GM19452 (cell line): Measurements from ENCODE around the gene CARMIL1.
"Not testable (repeated sequence)": the region's sequence is repeated elsewhere in the genome, so short reads cannot be mapped to it uniquely, and the experiment has no call there.

ENCODE experiments used
- ATAC-seq: cut with Tn5 transposase; IDR thresholded peaks from one replicate; pipeline ENCODE4 v1.9.1; 2021; ENCODE audit not compliant: unreplicated experiment

CARMIL1 gene

DNA sequence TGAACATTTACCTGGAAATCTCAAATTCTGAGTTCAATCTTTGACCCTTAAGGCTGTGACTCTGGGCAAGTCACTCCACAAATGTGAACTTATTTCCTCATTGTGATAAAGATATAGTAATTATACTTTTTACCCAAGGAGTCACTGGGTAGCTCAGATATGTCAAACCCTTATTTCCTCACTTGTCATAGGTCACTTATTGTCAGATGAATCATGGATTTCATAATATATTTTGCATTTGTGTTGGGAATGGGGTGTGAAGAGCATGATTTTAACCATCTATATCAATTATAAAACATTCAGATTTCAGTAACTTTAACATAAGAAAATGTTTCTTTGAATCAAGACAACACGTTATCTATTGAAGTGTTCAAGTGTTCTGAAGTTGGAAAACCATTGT, 3.7 kb upstream of the CARMIL1 start:
- ATAC-seq = no peak

DNA sequence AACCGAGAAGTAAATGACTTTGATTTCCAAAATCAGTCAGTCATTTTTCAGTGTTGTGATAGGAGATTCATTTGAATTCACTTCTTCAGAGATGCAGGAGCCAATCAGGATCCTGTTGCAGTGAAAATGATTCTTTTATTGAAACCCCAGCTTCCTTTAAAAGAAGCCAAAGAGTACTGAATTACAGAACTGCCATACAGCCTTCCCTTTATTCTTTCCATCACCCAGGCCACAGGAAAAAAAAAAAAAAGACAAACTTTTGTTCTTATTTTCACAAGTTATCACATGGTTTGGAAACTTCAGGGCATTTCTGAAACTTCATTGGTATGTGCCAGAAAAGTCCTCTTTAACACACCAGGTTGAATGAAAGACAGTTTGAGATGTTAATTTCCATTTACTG, 1.8 kb upstream of the CARMIL1 start:
- no peak for ATAC-seq

DNA sequence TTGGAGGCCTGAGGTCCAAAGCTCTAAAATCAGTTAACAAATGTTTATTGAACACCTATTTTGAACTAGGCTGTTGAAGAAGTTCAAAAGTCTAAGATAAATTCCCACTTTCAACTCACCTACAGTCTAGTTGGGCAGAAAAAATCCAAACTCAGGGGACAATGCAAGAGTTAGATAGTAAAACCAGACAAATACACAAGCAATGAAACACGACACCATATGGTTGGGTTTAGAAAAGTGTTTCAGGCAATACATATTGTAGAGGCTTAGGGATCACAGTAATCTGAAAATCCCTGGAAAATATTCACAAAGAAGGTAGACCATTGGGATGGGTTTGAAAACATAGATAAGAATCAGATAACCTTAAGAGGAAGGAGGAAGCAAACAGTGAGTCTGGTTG, 1.3 kb upstream of the CARMIL1 start:
- no peak for ATAC-seq

DNA sequence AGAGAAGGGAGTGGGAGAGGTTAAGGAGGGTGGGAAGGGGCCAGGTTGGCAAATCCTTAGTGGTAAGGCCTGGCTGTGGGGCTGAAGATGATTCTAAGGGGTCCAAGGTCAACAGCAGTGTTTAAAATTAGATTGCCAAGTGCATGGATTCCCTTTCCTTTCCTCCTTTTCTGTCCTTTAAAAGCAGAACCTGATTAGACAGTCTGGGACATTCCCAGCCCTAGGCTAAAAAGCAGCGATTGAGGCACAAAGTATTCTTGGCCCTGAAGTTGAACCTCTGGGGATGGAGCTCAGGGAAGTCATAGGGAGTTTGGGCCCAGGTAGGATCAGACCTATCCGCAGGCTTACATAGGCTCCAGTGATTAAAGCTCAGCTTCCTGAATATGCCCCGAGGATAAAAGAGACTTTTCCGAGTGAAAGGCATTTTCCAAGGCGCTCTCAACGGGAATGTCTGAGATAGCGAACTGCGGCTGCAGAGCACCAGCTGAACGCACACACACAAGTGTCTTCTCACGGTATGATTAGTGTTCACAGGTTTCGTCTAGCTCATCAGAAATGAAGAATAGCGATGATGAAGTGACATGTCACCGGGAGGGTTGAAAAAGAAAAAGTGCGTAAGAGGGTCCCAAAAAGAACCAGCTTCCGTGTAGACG, 787 bp upstream of the CARMIL1 start:
- ATAC-seq = peak; percentile 18

DNA sequence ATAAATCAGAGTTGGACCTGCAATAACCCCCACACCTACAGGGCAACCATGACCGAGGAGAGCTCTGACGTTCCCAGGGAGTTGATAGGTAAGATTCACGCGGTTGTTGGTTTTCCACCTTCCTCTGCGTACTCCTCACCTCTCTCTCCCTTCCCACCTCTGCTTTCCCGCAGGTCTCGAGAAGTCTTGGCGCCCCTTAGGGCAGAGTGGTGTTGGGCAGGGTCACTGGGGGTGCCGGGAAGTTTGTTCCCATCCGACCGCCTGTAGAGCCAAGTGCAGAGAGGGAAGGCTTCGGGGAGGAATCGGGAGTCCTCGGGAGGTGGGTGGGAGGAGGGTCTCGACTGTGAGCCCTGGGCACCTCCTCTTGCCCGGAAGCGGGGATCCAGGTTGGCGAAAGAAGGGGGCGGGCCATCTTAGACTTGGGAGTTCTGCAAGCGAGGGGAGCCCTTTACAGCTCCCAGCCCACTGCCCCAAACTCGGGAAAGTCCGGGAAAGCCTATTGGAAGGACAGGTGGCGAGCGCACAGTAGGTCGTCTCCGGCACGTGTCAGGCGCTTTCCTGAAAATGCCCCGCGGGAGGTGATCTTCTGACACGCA, 672 bp downstream of the CARMIL1 start:
- no peak for ATAC-seq

DNA sequence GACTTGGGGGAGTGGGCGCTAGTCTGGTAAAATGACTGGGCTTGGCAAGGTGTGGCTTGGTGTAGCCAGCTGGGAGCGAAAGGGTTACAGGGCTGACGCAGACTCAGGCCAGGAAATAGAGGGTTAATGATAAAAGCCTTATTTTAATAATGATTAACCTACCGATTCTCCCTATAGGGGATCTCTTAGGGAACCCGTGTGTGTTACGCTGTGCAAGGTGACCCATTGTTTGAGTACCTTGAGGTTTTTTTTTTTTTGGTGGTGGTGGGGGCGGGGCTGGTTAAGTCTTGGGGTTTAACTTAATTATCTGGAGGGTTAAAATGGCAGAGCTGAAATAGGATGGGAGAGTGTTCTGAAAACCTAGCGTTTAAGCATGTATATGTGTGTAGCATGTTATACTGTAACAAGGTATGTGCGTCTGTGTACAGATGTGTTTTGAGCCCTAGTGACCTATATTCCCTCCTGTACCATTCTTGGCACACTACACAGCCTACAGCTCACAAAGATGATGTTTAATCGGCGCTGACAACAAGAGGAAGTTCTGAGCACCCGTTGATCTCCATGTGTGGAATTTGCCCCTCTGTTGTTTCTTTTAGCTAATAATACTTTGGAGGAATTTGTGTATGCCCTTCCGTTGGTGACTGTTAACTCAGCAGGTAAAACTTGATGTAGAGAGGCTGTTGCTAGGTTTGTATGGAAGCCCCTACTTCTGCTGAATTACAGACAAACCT, 1.3 kb downstream of the CARMIL1 start:
- ATAC-seq = peak; percentile 29

DNA sequence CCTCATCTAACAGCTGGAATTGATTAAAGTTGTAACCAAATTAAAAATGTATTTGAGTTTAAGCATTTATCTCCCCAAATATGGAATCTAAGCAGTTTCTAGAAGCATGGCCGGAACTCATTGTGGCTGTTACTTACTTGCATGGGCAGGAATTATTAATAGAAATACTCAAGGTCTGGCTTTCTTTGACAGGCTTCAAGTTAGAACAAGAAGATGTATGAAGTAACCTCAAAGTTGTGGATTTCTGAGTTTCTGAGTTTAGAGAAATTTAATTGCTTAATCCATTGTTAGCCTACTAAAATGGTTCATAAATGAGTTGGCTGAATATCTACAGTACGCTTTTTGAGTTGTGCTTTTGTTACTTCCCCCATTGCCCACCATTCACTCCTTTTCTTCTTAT, 7.7 kb downstream of the CARMIL1 start:
- ATAC-seq = no peak

DNA sequence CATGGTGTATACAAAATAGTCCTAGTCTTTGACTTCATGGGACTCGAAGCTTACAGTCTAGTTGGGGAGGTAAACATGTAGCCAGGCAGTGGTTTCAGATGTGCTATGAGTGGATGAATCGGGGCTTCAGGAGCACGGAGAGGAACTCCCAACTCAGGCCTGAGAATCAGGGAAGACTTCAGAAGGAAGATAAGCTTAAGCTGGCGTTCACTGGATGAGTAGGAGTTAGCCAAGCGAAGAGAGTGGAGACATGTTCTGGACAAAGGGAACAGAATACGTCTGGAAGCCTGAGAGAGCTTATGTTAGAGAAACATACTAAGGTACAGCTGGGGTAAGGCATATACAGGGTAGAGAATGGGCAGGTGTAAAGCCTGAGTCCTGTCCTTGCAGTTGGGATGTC, 8.8 kb downstream of the CARMIL1 start:
- ATAC-seq = no peak

DNA sequence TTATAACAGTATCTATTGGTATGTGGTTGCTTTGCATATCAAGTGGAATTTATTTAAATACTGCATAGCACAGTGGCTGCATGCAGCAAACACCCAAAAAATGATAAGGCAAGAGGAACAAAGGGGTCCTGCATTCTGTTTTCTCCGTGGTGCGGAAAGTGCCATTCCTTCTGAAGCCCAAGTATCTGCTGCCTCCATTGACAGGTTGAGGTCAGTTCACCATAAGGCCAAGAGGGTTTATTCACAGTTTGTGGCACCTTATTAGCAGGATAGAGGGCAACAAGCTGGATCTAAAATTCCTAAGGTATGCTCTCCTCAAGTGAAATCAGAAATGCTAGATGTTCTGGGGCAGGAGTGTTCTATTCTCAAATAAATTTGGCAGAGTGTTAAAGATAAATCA, 9.3 kb downstream of the CARMIL1 start:
- no peak for ATAC-seq

DNA sequence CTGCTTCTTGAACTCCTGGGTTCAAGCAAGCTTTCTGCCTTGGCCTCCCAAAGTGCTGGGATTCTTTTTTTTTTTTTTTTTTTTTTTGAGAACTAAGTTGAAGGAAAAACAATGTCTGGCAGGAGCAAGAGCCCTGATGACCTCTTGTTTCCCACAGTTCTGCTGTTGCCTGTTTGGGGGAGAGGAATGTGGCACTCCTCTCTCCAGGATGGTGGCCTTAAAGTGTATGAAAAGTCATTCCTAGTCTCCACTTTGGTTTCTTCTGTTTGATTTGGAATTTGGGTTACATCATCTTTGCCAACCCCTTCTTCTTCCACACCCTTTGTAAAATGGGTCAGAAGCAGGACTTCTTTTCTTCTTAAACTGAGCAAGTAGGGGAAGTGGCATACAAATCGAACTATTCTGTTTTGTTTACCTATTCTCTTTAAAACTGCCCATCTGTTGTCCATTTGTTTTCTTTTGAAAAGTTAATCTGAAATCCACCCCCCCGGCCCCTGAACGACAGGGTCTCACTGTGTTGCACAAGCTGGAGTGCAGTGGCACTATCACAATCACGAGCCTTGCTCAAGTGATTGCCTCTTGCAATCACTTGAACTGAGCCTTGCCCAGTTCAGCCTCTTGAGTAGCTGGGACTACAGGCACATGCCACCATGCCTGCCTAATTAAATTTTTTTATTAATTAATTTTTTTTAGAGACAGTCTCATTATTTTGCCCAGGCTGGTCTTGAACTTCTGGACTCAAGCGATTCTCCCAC, 11.3 kb downstream of the CARMIL1 start:
- no peak for ATAC-seq

DNA sequence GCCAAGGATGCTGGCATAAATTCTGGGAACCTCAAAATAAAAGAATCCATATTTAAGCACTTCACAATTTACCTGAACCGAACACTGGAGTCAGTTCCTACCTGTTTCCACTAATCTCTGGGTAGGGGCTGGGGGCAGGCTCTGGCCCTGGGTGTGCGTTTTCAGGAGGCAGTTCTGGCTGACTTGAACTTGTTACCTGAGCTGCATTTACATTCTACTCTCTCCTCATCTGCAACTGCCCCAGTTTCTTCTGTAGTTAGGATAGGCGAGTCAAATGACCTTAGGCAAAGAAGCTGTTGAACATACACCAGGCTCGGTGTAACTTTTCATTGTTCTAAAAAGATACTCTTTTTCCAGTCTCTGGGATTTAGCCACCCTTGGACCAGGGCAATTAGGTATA, 13.2 kb downstream of the CARMIL1 start:
- no peak for ATAC-seq

DNA sequence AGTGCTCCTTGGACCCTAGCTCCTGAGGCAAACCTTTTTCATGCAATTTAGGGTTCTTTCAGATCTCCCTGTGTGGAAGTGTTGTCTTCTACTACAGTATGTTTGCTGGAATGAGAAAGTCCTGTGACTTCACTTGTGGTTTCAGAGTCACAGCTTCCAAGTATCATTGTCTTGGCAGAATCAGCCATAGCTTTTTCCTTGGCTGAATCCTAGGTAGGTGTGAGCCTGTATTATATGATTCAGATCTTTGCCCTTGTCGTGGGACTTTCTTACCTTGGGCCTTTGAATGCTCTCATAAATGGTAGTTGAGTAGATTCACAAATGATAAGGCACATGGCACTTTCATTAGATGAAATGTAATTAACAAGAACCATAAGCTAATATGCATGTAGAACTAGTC, 16.5 kb downstream of the CARMIL1 start:
- ATAC-seq = no peak

DNA sequence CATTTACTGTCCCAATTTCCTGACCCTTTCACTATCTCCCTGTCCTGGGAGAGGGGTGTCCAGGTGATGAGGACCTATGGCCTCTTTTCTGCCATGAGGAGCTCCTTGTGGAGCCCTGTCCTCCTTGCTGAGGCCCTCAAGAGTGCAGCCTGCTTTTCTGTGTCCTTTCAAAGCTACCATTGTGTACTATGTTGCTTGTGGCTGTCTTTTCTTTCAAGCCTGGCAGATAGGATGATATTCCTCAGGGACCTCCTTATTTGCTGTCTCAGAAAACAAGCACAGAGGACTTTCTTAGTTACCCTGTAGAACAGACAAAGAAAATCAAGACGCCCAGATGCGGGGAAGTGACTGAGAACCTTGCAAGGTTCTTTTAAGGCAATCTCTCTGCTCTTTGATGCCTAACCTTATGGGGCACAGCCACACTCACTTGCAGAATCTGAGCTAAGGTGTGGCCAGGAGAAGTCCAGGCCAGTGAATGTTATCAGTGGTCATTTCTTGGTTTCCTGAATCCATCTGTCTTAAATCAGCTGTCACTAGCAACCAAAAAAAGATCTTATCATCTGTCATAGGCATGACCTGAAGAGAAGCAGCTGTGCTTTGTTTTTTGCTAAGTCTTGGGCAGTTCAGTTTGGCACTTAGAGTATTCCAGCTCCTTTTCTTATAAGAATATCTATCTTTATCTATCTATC, 17.2 kb downstream of the CARMIL1 start:
- no peak for ATAC-seq

DNA sequence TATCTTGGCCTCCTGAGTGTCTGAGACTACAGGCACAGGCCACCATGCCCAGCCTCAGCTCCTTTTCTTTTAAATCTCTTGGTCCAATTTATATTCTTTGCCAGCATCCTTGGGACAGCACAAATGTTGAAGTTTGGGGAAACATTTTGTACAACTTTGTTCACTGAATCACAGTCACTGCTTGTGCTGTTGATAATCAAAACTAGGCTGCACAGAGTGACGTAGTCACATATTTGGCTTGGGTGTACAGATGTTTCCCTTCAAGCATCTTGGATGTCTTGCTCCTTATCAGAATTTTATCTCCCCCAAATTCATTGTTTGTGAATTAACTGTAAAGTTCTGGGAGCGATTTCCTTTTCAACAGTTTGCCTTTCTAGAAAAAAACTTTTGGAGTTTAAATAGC, 17.9 kb downstream of the CARMIL1 start:
- no peak for ATAC-seq

DNA sequence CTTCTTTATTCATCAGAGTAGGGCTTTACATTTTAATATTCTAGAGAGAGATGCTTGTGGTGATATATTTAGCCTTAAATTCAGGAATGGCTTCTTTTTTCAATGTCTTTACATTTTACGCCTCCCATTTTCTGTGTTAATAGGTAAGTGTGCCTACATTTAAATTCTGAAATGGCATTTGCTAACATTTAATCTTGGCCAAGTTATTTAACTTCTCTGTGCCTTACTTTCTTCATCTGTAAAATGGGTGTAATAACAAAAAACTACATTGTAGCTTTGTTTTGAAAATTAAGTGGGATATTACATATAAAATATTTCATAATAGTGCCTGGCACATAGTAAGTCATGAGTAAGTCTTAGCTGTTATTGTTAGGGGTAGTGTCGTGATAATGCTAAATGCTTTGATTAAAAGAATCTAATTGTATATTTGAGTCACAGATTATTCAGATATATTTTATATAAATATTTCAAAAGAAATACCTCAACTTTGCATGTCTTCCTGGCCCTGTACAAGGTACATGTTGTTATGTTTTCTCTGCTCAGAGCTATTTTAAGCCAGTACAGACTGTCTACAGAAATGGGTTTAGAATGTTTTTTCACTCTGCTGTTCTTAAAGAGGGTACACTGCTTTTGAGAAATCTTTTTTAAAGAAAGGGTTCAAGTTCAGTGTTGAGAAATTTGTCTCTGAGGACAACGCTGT, 18.8 kb downstream of the CARMIL1 start:
- ATAC-seq = no peak

DNA sequence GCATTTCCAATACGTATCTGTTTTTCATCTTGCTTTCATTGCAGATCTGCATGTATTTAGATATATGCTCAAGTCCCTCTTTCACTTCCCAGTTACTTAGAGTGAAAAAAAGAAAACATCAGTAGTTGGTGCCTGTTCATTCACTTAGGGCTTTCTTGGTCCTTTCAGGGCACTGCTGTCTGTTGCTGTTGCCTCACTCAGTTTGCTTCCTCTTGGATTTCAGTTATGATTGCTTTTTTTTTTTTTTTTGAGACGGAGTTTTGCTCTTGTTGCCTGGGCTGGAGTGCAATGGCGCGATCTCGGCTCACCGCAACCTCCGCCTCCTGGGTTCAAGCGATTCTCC, 19.3 kb downstream of the CARMIL1 start:
- ATAC-seq = not testable (repeated sequence)

DNA sequence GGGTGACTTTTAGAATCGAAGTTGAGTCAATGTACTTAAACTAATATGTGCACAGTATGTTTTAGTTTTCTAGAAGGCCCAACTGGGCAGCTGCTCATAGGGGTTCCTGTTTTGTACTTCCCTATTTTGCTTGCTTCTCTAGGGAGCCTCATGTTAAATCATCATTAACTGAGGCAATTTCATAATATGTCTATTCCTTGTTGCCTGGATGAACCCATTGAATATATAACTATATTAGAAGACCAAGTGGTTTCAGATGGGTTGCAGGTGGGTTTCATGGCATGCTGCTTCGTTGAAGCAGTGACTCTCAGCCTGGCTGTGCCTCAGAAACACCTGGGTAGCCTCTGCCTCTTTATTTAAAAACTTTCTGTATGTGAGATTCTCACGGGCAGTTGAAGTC, 22.2 kb downstream of the CARMIL1 start:
- no peak for ATAC-seq

DNA sequence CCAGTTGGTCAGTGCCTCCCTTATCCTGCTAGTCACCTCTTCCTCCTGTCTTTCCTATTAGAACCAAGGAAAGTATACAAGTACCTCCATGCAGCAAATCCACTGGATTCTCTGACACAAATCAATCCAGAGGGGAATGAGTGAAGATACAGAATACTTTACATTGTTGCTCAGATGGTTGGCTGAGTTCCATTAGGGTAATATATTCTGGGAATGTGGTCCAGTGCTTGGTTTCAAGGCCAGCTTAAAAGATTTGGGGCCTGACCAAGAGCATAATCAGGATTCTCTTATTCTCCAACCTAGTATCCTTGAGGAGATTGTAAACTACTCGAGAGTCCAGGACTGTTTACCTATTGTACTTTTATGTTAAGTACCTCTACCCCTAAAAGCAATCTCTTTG, 23.0 kb downstream of the CARMIL1 start:
- no peak for ATAC-seq

DNA sequence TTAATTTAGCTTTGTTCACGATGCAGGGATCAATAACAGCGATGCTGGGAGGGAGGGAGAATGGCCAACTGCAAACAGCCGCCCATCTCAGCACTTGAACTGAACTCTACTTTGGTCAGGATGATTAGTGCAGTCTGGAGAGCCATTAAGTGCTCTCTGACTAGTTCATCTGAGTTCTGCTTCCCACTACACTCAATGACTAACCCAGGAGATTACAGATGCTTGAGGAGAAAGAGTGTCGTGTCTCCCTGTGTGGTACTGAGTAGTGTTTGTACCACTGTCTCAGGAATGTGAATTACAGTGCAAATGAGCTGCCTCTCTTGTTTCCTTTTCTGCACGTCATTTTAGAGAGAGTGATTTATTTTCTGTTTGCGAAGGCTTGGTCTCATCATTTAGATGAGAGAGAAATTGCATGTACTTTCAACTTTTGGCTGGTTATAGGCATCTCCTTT, 23.5 kb downstream of the CARMIL1 start:
- no peak for ATAC-seq

DNA sequence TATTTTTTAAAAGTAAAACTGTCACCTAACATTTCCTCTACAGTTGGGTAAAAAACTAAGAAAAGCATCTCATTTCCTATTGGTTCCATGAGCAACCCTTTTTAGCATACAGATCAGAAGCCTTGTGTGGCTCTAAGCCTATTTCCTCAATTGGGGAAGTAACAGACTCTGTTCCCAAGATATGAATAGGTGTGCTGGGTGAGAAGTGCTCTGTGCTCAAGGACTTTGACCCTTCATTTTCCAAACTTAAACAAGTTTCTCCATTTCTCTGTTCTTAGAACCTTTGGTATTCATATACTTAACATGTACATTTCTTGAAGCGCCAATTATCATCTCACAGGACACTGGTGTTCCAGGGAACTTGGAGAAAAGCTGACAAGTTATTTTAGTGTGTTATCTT, 24.1 kb downstream of the CARMIL1 start:
- ATAC-seq = no peak

DNA sequence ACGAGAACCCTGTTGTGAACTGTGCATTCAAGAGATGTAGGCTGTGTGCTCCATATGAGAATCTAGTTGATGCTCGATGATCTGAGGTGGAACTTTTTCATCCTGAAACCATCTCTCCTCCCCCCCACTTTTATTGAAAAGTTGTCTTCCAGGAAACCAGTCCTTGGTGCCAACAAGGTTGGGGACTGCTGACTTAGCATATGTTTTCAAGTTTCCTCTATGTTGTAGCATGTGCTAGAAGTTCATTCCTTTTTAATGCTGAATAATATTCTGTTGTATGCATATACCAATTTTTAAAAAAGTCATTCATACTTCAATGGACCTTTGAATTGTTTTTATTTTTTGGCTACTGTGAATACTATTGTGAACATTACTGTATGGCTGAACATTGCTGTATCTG, 27.2 kb downstream of the CARMIL1 start:
- ATAC-seq = no peak
